SK-N-SH treated with all-trans-retinoic acid at 6 μM for 48 hours (cell line): ENCODE results near the gene ABCC1.

Source experiments
- ATAC-seq: fragments of 200-7000 bp; cut with Tn5 transposase; 3 replicates; pipeline ENCODE4 v1.9.1; 2020; ENCODE audit warnings: mild to moderate bottlenecking, moderate library complexity
- ARNTL ChIP-seq: fragments of 450-650 bp; formaldehyde crosslinking; IDR thresholded peaks from 2 replicates; pipeline ENCODE4 v1.5.0; 2020; ENCODE audit warnings: low read depth, mild to moderate bottlenecking, moderate library complexity, borderline replicate concordance
- BACH2 ChIP-seq: fragments of 250-450 bp; sonication (Bioruptor Pico); IDR thresholded peaks from 2 replicates; pipeline ENCODE4 v1.9.0; 2021; ENCODE audit warnings: mild to moderate bottlenecking, borderline replicate concordance
- CREB5 ChIP-seq: fragments of 250-450 bp; sonication (Bioruptor Pico); IDR thresholded peaks from 2 replicates; pipeline ENCODE4 v1.5.1; 2020; ENCODE audit warnings: low read depth, mild to moderate bottlenecking, moderate library complexity
- CSDC2 ChIP-seq: fragments of 250-450 bp; sonication (Bioruptor Pico); IDR thresholded peaks from 2 replicates; pipeline ENCODE4 v1.5.0; 2020; ENCODE audit warnings: mild to moderate bottlenecking, moderate library complexity
- CSRNP3 ChIP-seq: fragments of 250-450 bp; sonication (Bioruptor Pico); IDR thresholded peaks from 2 replicates; pipeline ENCODE4 v1.5.1; 2021; ENCODE audit warnings: mild to moderate bottlenecking, moderate library complexity
- ESRRG ChIP-seq: fragments of 250-450 bp; sonication (Bioruptor Pico); IDR thresholded peaks from 2 replicates; pipeline ENCODE4 v1.6.1; 2021; ENCODE audit warnings: mild to moderate bottlenecking
- GLIS3 ChIP-seq: fragments of 250-450 bp; sonication (Bioruptor Pico); IDR thresholded peaks from 2 replicates; pipeline ENCODE4 v1.5.0; 2020; ENCODE audit warnings: mild to moderate bottlenecking, moderate library complexity
- ISL1 ChIP-seq: fragments of 250-450 bp; sonication (Bioruptor Pico); IDR thresholded peaks from 2 replicates; pipeline ENCODE4 v2.1.2; 2022; ENCODE audit warnings: mild to moderate bottlenecking, moderate library complexity
- OSR1 ChIP-seq: fragments of 250-450 bp; sonication (Bioruptor Pico); IDR thresholded peaks from 2 replicates; pipeline ENCODE4 v1.8.0; 2022; ENCODE audit warnings: moderate library complexity, mild to moderate bottlenecking, inconsistent platforms
- PATZ1 ChIP-seq: fragments of 250-450 bp; sonication (Bioruptor Pico); IDR thresholded peaks from 2 replicates; pipeline ENCODE4 v1.8.0; 2020; ENCODE audit warnings: mild to moderate bottlenecking, moderate library complexity, borderline replicate concordance
- PPARA ChIP-seq: fragments of 250-450 bp; sonication (Bioruptor Pico); IDR thresholded peaks from 2 replicates; pipeline ENCODE4 v1.5.0; 2020; ENCODE audit warnings: mild to moderate bottlenecking, borderline replicate concordance
- RARB ChIP-seq: fragments of 250-450 bp; sonication (Bioruptor Pico); IDR thresholded peaks from 2 replicates; pipeline ENCODE4 v1.8.0; 2021; ENCODE audit warnings: mild to moderate bottlenecking, moderate library complexity
- SNAI2 ChIP-seq: fragments of 250-450 bp; sonication (Bioruptor Pico); IDR thresholded peaks from 2 replicates; pipeline ENCODE4 v1.5.0; 2020; ENCODE audit warnings: mild to moderate bottlenecking, moderate library complexity
- TCF4 ChIP-seq: fragments of 250-450 bp; sonication (Bioruptor Pico); IDR thresholded peaks from 2 replicates; pipeline ENCODE4 v1.8.0; 2021; ENCODE audit warnings: mild to moderate bottlenecking, moderate library complexity, borderline replicate concordance
- TOX ChIP-seq: fragments of 250-450 bp; sonication (Bioruptor Pico); IDR thresholded peaks from 2 replicates; pipeline ENCODE4 v1.8.0; 2021; ENCODE audit warnings: mild to moderate bottlenecking, moderate library complexity, borderline replicate concordance
- TSHZ2 ChIP-seq: fragments of 250-450 bp; sonication (Bioruptor Pico); IDR thresholded peaks from 2 replicates; pipeline ENCODE4 v1.5.0; 2020; ENCODE audit warnings: mild to moderate bottlenecking, moderate library complexity
- ZC3H10 ChIP-seq: fragments of 250-450 bp; sonication (Bioruptor Pico); IDR thresholded peaks from 2 replicates; pipeline ENCODE4 v1.5.1; 2021; ENCODE audit warnings: mild to moderate bottlenecking, moderate library complexity
- ZFP3 ChIP-seq: fragments of 250-450 bp; sonication (Bioruptor Pico); IDR thresholded peaks from 2 replicates; pipeline ENCODE4 v1.5.0; 2020; ENCODE audit warnings: mild to moderate bottlenecking, moderate library complexity
- ZFP30 ChIP-seq: fragments of 450-650 bp; formaldehyde crosslinking; IDR thresholded peaks from 2 replicates; pipeline ENCODE4 v1.5.0; 2022; ENCODE audit warnings: mild to moderate bottlenecking, moderate library complexity
- ZNF565 ChIP-seq: fragments of 450-650 bp; formaldehyde crosslinking; conservative IDR thresholded peaks from 2 replicates; pipeline ENCODE4 v1.5.0; 2020; ENCODE audit warnings: low read depth, mild to moderate bottlenecking, moderate library complexity
- ZNF70 ChIP-seq: fragments of 450-650 bp; formaldehyde crosslinking; IDR thresholded peaks from 2 replicates; pipeline ENCODE4 v1.5.0; 2020; ENCODE audit warnings: mild to moderate bottlenecking, moderate library complexity
- ZNF8 ChIP-seq: fragments of 450-650 bp; formaldehyde crosslinking; IDR thresholded peaks from 2 replicates; pipeline ENCODE4 v1.5.0; 2020; ENCODE audit warnings: mild to moderate bottlenecking, moderate library complexity

ABCC1 gene

GRCh38 chr16:16048904-16049582 is 99.6 kb downstream of the ABCC1 start:
- ATAC-seq, result 0 out of 3 replicates have a peak, but pooled peaks have one; percentile 40
- TF ChIP-seq TSHZ2 (no peak), RARB (CRISPR knock-in tag) (no peak), ZNF70 (no peak), SNAI2 (CRISPR knock-in tag) (no peak), PPARA (CRISPR knock-in tag) (no peak), CSDC2 (CRISPR knock-in tag) (no peak), PATZ1 (CRISPR knock-in tag) (no peak), CREB5 (CRISPR knock-in tag) (no peak), ZFP3 (CRISPR knock-in tag) (no peak), OSR1 (no peak), TCF4 (CRISPR knock-in tag) (no peak), ZNF565 (CRISPR knock-in tag) (no peak), ISL1 (no peak), CSRNP3 (CRISPR knock-in tag) (no peak), ARNTL (no peak), GLIS3 (no peak), ZNF8 (CRISPR knock-in tag) (no peak), ZC3H10 (no peak), ESRRG (CRISPR knock-in tag) (no peak)

- no peak for ATAC-seq
- TF ChIP-seq BACH2, result no peak
- no peak for TF ChIP-seq CREB5 (CRISPR knock-in tag)
- no peak for TF ChIP-seq ZC3H10
- TF ChIP-seq ZNF8 (CRISPR knock-in tag), result no peak
- no peak for TF ChIP-seq ZNF565 (CRISPR knock-in tag)
- no peak for TF ChIP-seq PPARA (CRISPR knock-in tag)
- TF ChIP-seq ESRRG (CRISPR knock-in tag), result no peak
- no peak for TF ChIP-seq ARNTL
- TF ChIP-seq PATZ1 (CRISPR knock-in tag), result no peak
- TF ChIP-seq TSHZ2, result no peak
- TF ChIP-seq ZFP30, result no peak
- TF ChIP-seq ZFP3 (CRISPR knock-in tag), result no peak
- TF ChIP-seq TOX, result no peak
- TF ChIP-seq RARB (CRISPR knock-in tag), result no peak
- TF ChIP-seq SNAI2 (CRISPR knock-in tag), result no peak
- TF ChIP-seq, all 23 proteins: peak for 0
These were observed 100.7 kb downstream of the ABCC1 start for GRCh38 chr16:16050106-16050505.
